Panc1 (cell line): Measurements from ENCODE around the gene C1orf226. TPM values are rescaled to one million over a fixed set of nuclear protein-coding genes. Genes with fewer than 3 reads are reported as not detected.
A peak's percentile ranks its signal among the peaks of the same experiment; 100 is the strongest.

ENCODE experiments used
- microRNA-seq: library from miRNA; unstranded; fragments of <30 nt; microRNA quantifications from one replicate; pipeline ENCODE4 v1.1.0, GENCODE V29; 2020; ENCODE audit not compliant: unreplicated experiment
- total RNA-seq: library from RNA; stranded (reverse); gene quantifications from one replicate; pipeline ENCODE4 v1.2.1, GENCODE V29; 2021; ENCODE audit not compliant: unreplicated experiment

The C1orf226 gene
- total RNA-seq, 1 experiment from 2014 or later = 38.4 TPM

Small RNA genes within 50 kb of the gene (microRNA-seq; reads per million reads assigned to microRNA genes)
- gene MIR556 = 103 reads per million, percentile 56 among the genes with 10 or more reads in this experiment

Other genes with a start within 250 kb of the C1orf226 start
- not detected for gene SPATA46, start 4.9 kb upstream of the C1orf226 start, total RNA-seq
- gene SH2D1B, start 30.4 kb downstream of the C1orf226 start, total RNA-seq = not detected
- gene UHMK1, start 116.1 kb downstream of the C1orf226 start, total RNA-seq = 76.0 TPM
- gene UAP1, start 180.0 kb downstream of the C1orf226 start, total RNA-seq = 97.7 TPM